GM12878 (cell line): Measurements from ENCODE around the gene ZNF43.

ENCODE experiments used
- CBX5 ChIP-seq: sonication (generic); IDR thresholded peaks from 2 replicates; pipeline ENCODE4 v1.6.1; 2016; ENCODE audit warnings: low read depth, moderate library complexity, mild to moderate bottlenecking, inconsistent platforms
- CTCF ChIP-seq, 3 experiments: IDR thresholded peaks in 2 of 3; conservative IDR thresholded peaks in 1 of 3; 2 replicates each; pipeline ENCODE4 v1.5.1; 2011; ENCODE audit warnings: low read depth in 3 of 3, low read length in 3 of 3, mild to moderate bottlenecking in 3 of 3, control low read depth in 2 of 3, moderate library complexity in 2 of 3, inconsistent platforms in 1 of 3, mixed read lengths in 1 of 3; ENCODE audit not compliant: control insufficient read depth in 2 of 3, insufficient read depth in 1 of 3; ENCODE audit errors: extremely low read depth in 1 of 3
- EP300 ChIP-seq, 2 experiments: fragments of 150-350 bp in 1 of 2; IDR thresholded peaks; 2 replicates each; pipeline ENCODE4 v1.6.1; 2011 to 2012; ENCODE audit warnings: low read depth in 2 of 2, low read length in 2 of 2, borderline replicate concordance in 1 of 2, improper control_type of control experiment in 1 of 2, inconsistent platforms in 1 of 2; ENCODE audit not compliant: control insufficient read depth in 1 of 2
- ETV6 ChIP-seq, 2 experiments: fragments of 450-650 bp in 1 of 2; IDR thresholded peaks in 1 of 2; conservative IDR thresholded peaks in 1 of 2; 2 replicates each; pipeline ENCODE4 v1.6.1; 2014; ENCODE audit warnings: antibody characterized with exemption in 1 of 2, borderline replicate concordance in 1 of 2, low read depth in 1 of 2, mild to moderate bottlenecking in 1 of 2, moderate library complexity in 1 of 2
- EZH2 ChIP-seq: IDR thresholded peaks from 2 replicates; pipeline ENCODE4 v1.6.1; 2012; ENCODE audit warnings: low read depth, mild to moderate bottlenecking, control low read depth, inconsistent platforms, low read length, borderline replicate concordance; ENCODE audit not compliant: control insufficient read depth
- HCFC1 ChIP-seq: fragments of 150-350 bp; IDR thresholded peaks from 2 replicates; pipeline ENCODE4 v1.6.1; 2014; ENCODE audit warnings: low read length
- JUNB ChIP-seq: IDR thresholded peaks from 2 replicates; pipeline ENCODE4 v1.6.1; 2016; ENCODE audit warnings: antibody characterized with exemption, mild to moderate bottlenecking
- MTA2 ChIP-seq: fragments of 450-650 bp; IDR thresholded peaks from 2 replicates; pipeline ENCODE4 v1.6.1; 2016; ENCODE audit warnings: low read depth, mild to moderate bottlenecking, moderate library complexity
- POLR2A ChIP-seq: IDR thresholded peaks from 2 replicates; pipeline ENCODE4 v1.6.1; 2011; ENCODE audit warnings: low read depth, mild to moderate bottlenecking, low read length
- RFX5 ChIP-seq: IDR thresholded peaks from 2 replicates; pipeline ENCODE4 v1.6.1; 2011; ENCODE audit warnings: low read depth, low read length, improper control_type of control experiment
- SPI1 ChIP-seq: IDR thresholded peaks from 2 replicates; pipeline ENCODE4 v1.6.1; 2011; ENCODE audit warnings: low read depth, mild to moderate bottlenecking, low read length, moderate library complexity, borderline replicate concordance; ENCODE audit not compliant: insufficient read depth
- SUPT20H ChIP-seq: IDR thresholded peaks from 2 replicates; pipeline ENCODE4 v1.6.1; 2011; ENCODE audit warnings: low read depth, mild to moderate bottlenecking, low read length, moderate library complexity, borderline replicate concordance; ENCODE audit not compliant: control insufficient read depth
- USF2 ChIP-seq: IDR thresholded peaks from 2 replicates; pipeline ENCODE4 v1.6.1; 2011; ENCODE audit warnings: low read depth, low read length, improper control_type of control experiment, borderline replicate concordance
- YY1 ChIP-seq: IDR thresholded peaks from 2 replicates; pipeline ENCODE4 v1.6.1; 2011; ENCODE audit warnings: low read depth, mild to moderate bottlenecking, low read length

GRCh38 chr19:21839976-21840375 is 4.0 kb upstream of the ZNF43 start:
- TF ChIP-seq EP300 (IDR thresholded peaks at IDR 0.05; ENCODE audit: borderline replicate concordance in 1 of 2, control insufficient read depth in 1 of 2, low read depth in 2 of 2, low read length in 2 of 2) (no peak), SPI1 (no peak), EZH2 (no peak), POLR2A (no peak), ETV6 (conservative IDR thresholded peaks at IDR 0.05 in 1 of 2, IDR thresholded peaks at IDR 0.05 in 1 of 2; ENCODE audit: borderline replicate concordance in 1 of 2, low read depth in 1 of 2) (no peak), JUNB (no peak), HCFC1 (no peak), MTA2 (no peak), SUPT20H (no peak), RFX5 (no peak), CTCF (IDR thresholded peaks at IDR 0.05 in 2 of 3, conservative IDR thresholded peaks at IDR 0.05 in 1 of 3; ENCODE audit: control insufficient read depth in 2 of 3, extremely low read depth in 1 of 3, insufficient read depth in 1 of 3, low read depth in 3 of 3, low read length in 3 of 3) (no peak), CBX5 (no peak), USF2 (no peak), YY1 (no peak)
